ENCODE results near the gene MEAF6. TPM values are rescaled to one million over a fixed set of nuclear protein-coding genes. Genes with fewer than 3 reads are reported as not detected.

MEAF6 gene
- total and polyA plus RNA-seq, 8 donors = 25.8 to 76.3 (median 53.8) TPM

GRCh38 chr1:37477198-37477931, 37.2 kb downstream of the MEAF6 start:
- peaks cover 32 to 50% (median 40%) of the 10 kb centered on the region in 4 donors for H3K36me3 ChIP-seq
- intact Hi-C loops (cut with DNase I; ENCODE audit: low total_unique reads) = no loop called here
- peak; percentile 87 to 91 for DNase-seq
- H3K27ac ChIP-seq = peak overlapping the region; percentile 93 to 99 (median 97)
- peak overlapping the region; percentile 58 to 93 (median 87) for H3K4me3 ChIP-seq
- TF ChIP-seq EP300 (IDR thresholded peaks at IDR 0.05) (no peak), POLR2AphosphoS5 (IDR thresholded peaks at IDR 0.05) (peak in 2 of 3 donors; percentile 74 to 76)
- H3K9me3 ChIP-seq = no peaks in the 10 kb centered on the region
- no peaks in the 10 kb centered on the region for H3K27me3 ChIP-seq
- WGBS, 5 donors = 2 to 8% (median 5%) methylated on average over 8 to 10 of the region's 10 CpGs
- peaks cover 73 to 88% (median 81%) of the 10 kb centered on the region in 4 donors for H3K4me1 ChIP-seq

- peaks cover 24 to 42% (median 33%) of the 10 kb centered on the region in 4 donors for H3K36me3 ChIP-seq
These were observed 37.9 kb downstream of the MEAF6 start for GRCh38 chr1:37476460-37477197.

DNA sequence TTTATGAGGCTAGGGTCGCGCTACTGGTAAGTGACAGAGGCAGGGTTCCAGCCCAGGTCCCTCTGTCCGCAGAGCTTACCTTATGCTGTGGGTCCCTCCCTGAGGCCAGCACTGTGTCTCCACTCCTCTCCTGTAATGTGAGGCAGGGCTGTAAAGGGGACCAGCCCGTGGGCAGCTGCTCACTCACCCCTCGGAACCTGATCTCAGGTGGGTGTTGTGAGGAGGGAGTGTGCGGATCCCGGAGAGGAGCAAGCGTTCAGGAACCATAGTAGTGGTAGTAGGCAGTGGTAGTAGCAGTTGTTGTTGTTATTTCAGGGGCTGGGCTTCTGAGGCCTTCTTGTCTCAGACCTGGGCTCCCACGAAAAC, 38.5 kb downstream of the MEAF6 start:
- H3K4me1 ChIP-seq = peaks cover 84 to 91% (median 87%) of the 10 kb centered on the region in 4 donors
- peak overlapping the region; percentile 58 to 93 (median 87) for H3K4me3 ChIP-seq
- 13 to 38% (median 23%) methylated on average over 1 to 9 of the region's 9 CpGs for WGBS, 5 donors
- no peak for DNase-seq
- no peaks in the 10 kb centered on the region for H3K9me3 ChIP-seq
- intact Hi-C loops (cut with DNase I; ENCODE audit: low total_unique reads) = no loop called here
- peak overlapping the region; percentile 93 to 99 (median 97) for H3K27ac ChIP-seq
- peak in 1 of 3 donors; percentile 1 for TF ChIP-seq POLR2AphosphoS5 (IDR thresholded peaks at IDR 0.05)
- TF ChIP-seq, protein P1, sequence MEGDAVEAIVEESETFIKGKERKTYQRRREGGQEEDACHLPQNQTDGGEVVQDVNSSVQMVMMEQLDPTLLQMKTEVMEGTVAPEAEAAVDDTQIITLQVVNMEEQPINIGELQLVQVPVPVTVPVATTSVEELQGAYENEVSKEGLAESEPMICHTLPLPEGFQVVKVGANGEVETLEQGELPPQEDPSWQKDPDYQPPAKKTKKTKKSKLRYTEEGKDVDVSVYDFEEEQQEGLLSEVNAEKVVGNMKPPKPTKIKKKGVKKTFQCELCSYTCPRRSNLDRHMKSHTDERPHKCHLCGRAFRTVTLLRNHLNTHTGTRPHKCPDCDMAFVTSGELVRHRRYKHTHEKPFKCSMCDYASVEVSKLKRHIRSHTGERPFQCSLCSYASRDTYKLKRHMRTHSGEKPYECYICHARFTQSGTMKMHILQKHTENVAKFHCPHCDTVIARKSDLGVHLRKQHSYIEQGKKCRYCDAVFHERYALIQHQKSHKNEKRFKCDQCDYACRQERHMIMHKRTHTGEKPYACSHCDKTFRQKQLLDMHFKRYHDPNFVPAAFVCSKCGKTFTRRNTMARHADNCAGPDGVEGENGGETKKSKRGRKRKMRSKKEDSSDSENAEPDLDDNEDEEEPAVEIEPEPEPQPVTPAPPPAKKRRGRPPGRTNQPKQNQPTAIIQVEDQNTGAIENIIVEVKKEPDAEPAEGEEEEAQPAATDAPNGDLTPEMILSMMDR (IDR thresholded peaks at IDR 0.05) = no peak
- no peaks in the 10 kb centered on the region for H3K27me3 ChIP-seq
- H3K36me3 ChIP-seq = peaks cover 19 to 37% (median 27%) of the 10 kb centered on the region in 4 donors

More at GRCh38 chr1:37476460-37477197, 37.9 kb downstream of the MEAF6 start:
- intact Hi-C loops (cut with DNase I; ENCODE audit: low total_unique reads) = no loop called here
- 0 to 10% (median 5%) methylated on average over 3 to 5 of the region's 5 CpGs for WGBS, 5 donors
- Histone ChIP-seq H3K27ac (peak overlapping the region; percentile 93 to 99 (median 97)), H3K4me3 (peak overlapping the region; percentile 58 to 93 (median 87)), H3K4me1 (peaks cover 80 to 88% (median 85%) of the 10 kb centered on the region in 4 donors), H3K9me3 (no peaks in the 10 kb centered on the region), H3K27me3 (no peaks in the 10 kb centered on the region)
- peak in 1 of 4 donors; percentile 4 for TF ChIP-seq POLR2A (IDR thresholded peaks at IDR 0.05)
- TF ChIP-seq, protein P1 (IDR thresholded peaks at IDR 0.05) = no peak
- TF ChIP-seq POLR2AphosphoS5 (IDR thresholded peaks at IDR 0.05) = peak in 2 of 3 donors; percentile 67 to 77
- no peak for TF ChIP-seq EP300 (IDR thresholded peaks at IDR 0.05)
- DNase-seq = peak; percentile 75 to 84

GRCh38 chr1:37475380-37476086, 39.0 kb downstream of the MEAF6 start:
- Histone ChIP-seq H3K27ac (peak overlapping the region; percentile 93 to 99 (median 97)), H3K27me3 (no peaks in the 10 kb centered on the region), H3K4me1 (peaks cover 84 to 92% (median 86%) of the 10 kb centered on the region in 4 donors), H3K4me3 (peak overlapping the region; percentile 58 to 93 (median 87)), H3K36me3 (peaks cover 14 to 31% (median 22%) of the 10 kb centered on the region in 4 donors), H3K9me3 (no peaks in the 10 kb centered on the region)
- 19 to 55% (median 43%) methylated on average over 10 to 24 of the region's 24 CpGs for WGBS, 5 donors
- TF ChIP-seq EP300 (IDR thresholded peaks at IDR 0.05) = no peak
- TF ChIP-seq, protein P1 (IDR thresholded peaks at IDR 0.05) = no peak
- no peak for TF ChIP-seq POLR2A (IDR thresholded peaks at IDR 0.05)
- no peak for TF ChIP-seq POLR2AphosphoS5 (IDR thresholded peaks at IDR 0.05)
- intact Hi-C loops (cut with DNase I; ENCODE audit: low total_unique reads) = no loop called here
- no peak for DNase-seq

All from stomach (tissue), 9 donors.